GM04503 (cell line): ENCODE results near the gene ATAD3C.
"Not testable (repeated sequence)": the region's sequence is repeated elsewhere in the genome, so short reads cannot be mapped to it uniquely, and the experiment has no call there.

Experiments used
- DNase-seq: peaks from one replicate; pipeline ENCODE4 v3.0.0-alpha.2; 2012; ENCODE audit warnings: low read depth

Gene ATAD3C

GRCh38 chr1:1418464-1419362, 30.8 kb upstream of the ATAD3C start:
- no peak for DNase-seq

GRCh38 chr1:1419363-1419812, 30.1 kb upstream of the ATAD3C start:
- no peak for DNase-seq

- DNase-seq = no peak
Measured at GRCh38 chr1:1419813-1420653, 29.5 kb upstream of the ATAD3C start.

- DNase-seq = no peak
Measured at GRCh38 chr1:1420654-1421141, 28.8 kb upstream of the ATAD3C start.

- no peak for DNase-seq
Measured at GRCh38 chr1:1421147-1421906, 28.2 kb upstream of the ATAD3C start, which contains the start of gene ANKRD65. TSS of gene ANKRD65 (minus strand) at chr1:1421276. CDS start at chr1:1421005, 271 bp downstream.

GRCh38 chr1:1421907-1422464, 27.5 kb upstream of the ATAD3C start:
- DNase-seq = no peak

GRCh38 chr1:1422465-1423244, 26.8 kb upstream of the ATAD3C start:
- no peak for DNase-seq

- DNase-seq = no peak
Measured at GRCh38 chr1:1423245-1423597, 26.3 kb upstream of the ATAD3C start.

- DNase-seq = no peak
Measured at GRCh38 chr1:1424707-1425106, 24.8 kb upstream of the ATAD3C start.

GRCh38 chr1:1425426-1425752, 24.1 kb upstream of the ATAD3C start:
- no peak for DNase-seq

GRCh38 chr1:1425753-1426495, 23.6 kb upstream of the ATAD3C start:
- DNase-seq = no peak

GRCh38 chr1:1426496-1427105, 22.9 kb upstream of the ATAD3C start:
- no peak for DNase-seq

- no peak for DNase-seq
Measured at GRCh38 chr1:1427106-1427819, 22.2 kb upstream of the ATAD3C start.

GRCh38 chr1:1427820-1428148, 21.7 kb upstream of the ATAD3C start:
- DNase-seq = no peak

GRCh38 chr1:1428174-1428573, 21.3 kb upstream of the ATAD3C start:
- DNase-seq = no peak

GRCh38 chr1:1428967-1429366, 20.5 kb upstream of the ATAD3C start:
- DNase-seq = not testable (repeated sequence)

GRCh38 chr1:1429671-1430073, 19.8 kb upstream of the ATAD3C start:
- DNase-seq = no peak

- no peak for DNase-seq
Measured at GRCh38 chr1:1430114-1430982, 19.1 kb upstream of the ATAD3C start.
